Cardiac septum (tissue), 1 donor: Measurements from ENCODE around the gene COMMD7. TPM values are rescaled to one million over a fixed set of nuclear protein-coding genes. Genes with fewer than 3 reads are reported as not detected.

Experiments
- DNase-seq: peaks from one replicate; pipeline ENCODE4 v3.0.0-alpha.2; 2020; ENCODE audit warnings: low spot score
- intact Hi-C: fragments of 100-400 bp; cut with DNase I; formaldehyde crosslinking; loops from one replicate; pipeline ENCODE4 v1.14.0; 2022
- long read RNA-seq: library from polyadenylated mRNA; unstranded; transcript quantifications from one replicate; pipeline ENCODE4 v2.0.0, GENCODE V29; 2021
- total RNA-seq: library from RNA; stranded (reverse); fragmentation: NEBNext Ultra II Directional; extraction: Animal tissue kit (Norgen Biotek cat#: 25700); gene quantifications from one replicate; pipeline ENCODE4 v1.2.1, GENCODE V29; 2021
- donor health status: DM: no; HTN: no; CAD: no.

Gene COMMD7
- total RNA-seq, result 36.5 TPM
- long read RNA-seq, transcript COMMD7-202 (9 exons, 1,343 nt), result minor isoform, 8 of 79 reads
- long read RNA-seq, transcript COMMD7-201 (9 exons, 1,900 nt), result major isoform, 67 of 79 reads
- long read RNA-seq, partial matches to known transcripts, result 2 of 79 reads
- long read RNA-seq, other reads (novel, unspliced or antisense), result 2 of 79 reads

DNA sequence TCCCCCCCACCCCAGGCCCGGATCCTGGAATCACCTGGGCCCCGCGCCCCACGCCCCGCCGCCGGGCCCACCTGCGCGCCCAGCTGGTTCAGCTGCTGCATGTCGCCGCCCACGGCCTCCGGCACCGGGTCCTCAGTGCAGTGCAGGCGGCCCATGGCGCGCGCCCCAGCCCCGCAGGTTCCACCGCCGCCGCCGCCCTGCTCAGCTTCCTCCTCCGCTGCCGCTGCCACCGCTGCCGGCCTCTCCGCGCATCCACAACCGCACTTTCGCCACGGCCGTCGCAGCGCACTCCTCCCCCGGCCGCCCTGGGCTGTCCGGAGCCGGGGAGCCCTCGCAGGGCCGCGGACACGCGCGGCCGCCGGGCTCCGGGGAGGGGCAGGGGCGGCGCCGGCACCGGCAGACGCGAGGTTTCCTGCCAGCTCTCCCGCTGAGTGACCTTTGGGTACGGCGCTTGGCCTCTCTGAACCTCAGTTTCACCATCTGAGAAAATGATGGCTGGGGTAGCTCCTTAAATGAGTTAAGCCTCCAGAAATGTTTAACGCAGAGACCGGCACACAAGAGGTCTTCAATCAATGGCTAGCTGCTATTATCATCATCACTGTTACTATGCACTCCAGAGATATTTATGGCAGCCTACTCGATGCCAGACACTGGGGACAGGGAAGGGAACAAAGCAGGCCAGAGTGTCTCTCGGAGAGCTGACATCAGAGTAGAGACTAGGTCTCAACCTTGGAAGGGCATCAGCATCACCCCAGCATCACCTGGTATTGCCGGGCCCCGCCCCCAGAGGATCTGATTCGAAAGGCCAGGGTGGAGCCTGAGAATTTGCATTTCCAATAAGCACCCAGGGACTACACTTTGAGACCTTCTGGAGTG, at the start of gene COMMD7:
TSS of gene COMMD7 (minus strand) at position 231 of the 876 bp plus-strand sequence. CDS start at position 155, 76 bp downstream.
- intact Hi-C loops, result loop anchor here (2.0 kb wide), 1 partner anchor 19 kb away; the partner anchor contains the start of gene DNMT3B
- peak; percentile 84 for DNase-seq

DNA sequence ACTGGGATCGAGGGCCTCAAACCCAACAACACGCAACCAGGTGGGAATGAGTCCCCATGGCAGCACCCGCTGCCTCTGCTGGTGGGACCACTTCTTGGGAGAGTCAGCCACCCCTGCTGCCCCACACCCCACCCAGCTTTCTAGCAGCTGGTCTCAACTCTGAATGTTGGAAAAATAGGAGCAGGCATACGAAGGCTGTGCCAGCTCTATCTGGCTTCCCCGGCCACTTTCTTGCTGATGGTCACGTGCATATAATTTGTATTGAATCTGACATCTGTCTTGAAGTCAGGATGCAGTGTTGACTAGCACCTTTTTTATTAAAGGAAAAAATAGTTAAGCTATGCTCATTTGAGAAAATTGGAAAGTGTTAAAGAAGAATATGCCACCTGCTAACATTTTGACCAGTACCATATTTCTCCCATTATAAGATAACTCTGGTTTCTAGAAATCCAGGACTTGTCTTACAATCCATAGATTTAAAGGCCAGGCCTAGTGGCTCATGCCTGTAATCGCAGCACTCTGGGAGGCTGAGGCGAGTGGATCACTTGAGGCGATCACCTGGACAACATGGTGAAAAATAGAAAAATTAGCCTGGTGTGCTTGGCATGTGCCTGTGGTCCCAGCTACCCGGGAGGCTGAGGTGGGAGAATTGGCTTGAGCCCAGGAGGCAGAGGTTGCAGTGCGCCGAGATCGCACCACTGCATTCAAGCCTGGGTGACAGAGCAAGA, 49.6 kb upstream of the COMMD7 start:
- intact Hi-C loops, result loop anchor here (5.0 to 10.0 kb wide), 3 partner anchors 99 to 302 kb away; no protein-coding TSS in a partner anchor
- no peak for DNase-seq

DNA sequence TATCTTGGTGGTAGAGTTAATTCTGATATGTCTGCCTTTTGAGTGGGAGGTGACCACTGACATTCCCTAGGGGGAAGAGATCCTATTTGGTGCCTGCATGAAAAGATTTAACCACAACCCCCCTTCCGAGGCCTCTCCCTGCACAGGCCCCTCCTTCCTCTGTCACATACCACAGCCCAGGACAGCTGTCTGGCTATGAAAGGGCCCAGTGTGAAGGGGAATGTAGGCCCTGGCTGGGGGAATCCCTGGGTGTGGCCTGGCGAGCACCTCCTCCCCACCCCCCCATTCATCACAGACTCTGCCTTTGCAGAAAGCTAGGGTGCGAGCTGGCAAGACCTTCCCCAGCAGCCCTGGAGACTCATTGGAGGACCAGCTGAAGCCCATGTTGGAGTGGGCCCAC, 49.0 kb upstream of the COMMD7 start:
- DNase-seq, result no peak
- intact Hi-C loops, result loop anchor here (5.0 to 10.0 kb wide), 3 partner anchors 100 to 302 kb away; no protein-coding TSS in a partner anchor

DNA sequence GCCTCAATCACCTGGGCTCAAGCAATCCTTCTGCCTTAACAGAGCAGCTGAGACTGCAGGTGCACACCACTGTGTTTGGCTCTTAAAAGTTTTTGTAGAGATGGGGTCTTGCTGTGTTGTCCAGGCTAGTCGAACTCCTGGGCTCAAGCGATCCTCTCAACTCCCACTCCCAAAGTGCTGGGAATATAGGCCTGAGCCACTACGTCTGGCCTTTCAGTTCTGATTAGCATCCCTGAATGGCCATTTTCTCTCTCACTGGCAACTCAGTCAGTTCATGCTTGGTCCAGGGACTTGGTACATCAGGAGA, 47.4 kb upstream of the COMMD7 start:
- intact Hi-C loops, result loop anchor here (5.0 to 10.0 kb wide), 3 partner anchors 102 to 304 kb away; no protein-coding TSS in a partner anchor

DNA sequence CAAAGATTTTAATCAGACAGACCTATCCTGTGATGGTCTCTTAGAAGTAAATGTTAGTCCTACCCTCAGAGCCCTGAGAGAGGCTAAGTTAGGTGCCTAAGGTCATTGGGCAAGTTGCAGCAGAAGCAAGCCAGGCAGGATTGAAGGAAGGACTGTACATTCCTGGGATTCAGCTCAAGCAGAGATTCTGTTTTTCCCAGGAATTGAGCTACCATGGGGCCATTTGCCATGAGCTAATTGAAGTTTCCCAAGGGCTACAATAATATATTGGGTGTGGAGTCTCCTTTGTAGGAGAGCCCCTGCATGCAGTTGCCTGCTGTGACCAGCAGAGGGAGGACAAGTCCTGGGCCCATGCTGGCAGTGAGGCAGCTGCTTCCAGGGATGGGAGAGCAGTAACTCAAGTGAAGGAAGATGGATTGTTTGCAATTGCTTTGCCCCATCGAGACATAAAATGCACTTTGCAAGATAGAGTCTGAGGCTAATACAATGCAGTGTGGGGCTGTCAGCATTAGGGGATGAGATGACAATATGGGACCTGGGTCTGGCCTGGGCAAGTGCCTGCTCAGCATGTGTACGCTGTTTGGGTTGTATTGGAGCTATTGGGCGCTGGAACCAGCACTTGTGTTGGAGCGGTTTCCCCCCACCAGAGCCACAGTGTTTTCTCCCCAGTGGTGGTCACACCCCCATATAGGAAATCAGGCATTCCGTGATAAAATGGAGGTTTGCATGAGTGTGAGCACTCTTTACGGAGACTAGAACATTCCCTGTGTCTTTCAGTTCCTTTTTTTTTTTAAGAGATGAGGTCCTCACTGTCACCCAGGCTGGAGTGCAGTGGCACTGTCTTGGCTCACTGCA, 46.9 kb upstream of the COMMD7 start:
- peak; percentile 84 for DNase-seq
- intact Hi-C loops, result loop anchor here (5.0 to 10.0 kb wide), 3 partner anchors 102 to 305 kb away; no protein-coding TSS in a partner anchor

More for the DNA sequence above, 47.4 kb upstream of the COMMD7 start:
- DNase-seq, result no peak

DNA sequence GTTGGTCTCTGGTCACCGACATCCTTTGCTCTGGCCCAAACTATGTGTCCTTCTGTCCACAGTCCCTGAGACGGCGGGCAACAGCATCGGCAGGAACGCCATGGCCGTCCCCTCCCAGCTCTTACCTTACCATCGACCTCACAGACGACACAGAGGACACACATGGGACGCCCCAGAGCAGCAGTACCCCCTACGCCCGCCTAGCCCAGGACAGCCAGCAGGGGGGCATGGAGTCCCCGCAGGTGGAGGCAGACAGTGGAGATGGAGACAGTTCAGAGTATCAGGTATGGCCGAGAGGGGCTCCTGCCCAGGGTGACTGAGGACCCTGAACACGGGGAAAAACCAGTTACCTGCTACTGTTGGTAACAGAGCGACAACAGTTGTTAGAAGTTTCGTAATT, 43.9 kb upstream of the COMMD7 start:
- no peak for DNase-seq
- intact Hi-C loops, result no loop called here

DNA sequence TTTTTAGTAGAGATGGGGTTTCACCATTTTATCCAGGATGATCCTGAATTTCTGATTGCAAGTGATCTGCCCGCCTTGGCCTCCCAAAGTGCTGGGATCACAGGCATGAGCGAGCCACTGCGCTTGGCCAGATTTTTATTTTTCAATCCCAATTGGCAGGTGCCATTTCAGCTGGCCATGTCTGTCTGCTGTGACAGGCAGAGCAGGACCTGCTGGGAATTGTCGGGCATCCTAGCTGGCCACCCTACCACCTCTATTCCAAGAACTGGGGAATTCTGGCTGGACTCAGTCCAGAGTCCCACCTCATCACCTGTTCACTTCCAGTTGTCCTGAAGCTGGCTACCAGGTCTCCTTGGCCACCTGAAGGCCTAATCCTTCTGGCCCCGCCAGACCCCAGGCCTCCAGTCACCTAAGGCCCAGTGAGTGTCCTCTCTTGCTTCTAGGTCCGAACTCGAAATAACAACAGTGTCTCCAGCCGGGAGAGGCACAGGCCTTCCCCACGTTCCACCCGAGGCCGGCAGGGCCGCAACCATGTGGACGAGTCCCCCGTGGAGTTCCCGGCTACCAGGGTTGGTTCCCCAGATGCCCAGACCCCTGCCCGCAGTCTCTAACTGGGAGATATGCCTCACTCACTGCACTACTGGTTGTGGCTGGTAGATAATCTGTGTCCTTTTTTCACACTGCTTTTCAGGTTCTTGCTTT, 42.9 kb upstream of the COMMD7 start:
- no peak for DNase-seq
- intact Hi-C loops, result no loop called here

DNA sequence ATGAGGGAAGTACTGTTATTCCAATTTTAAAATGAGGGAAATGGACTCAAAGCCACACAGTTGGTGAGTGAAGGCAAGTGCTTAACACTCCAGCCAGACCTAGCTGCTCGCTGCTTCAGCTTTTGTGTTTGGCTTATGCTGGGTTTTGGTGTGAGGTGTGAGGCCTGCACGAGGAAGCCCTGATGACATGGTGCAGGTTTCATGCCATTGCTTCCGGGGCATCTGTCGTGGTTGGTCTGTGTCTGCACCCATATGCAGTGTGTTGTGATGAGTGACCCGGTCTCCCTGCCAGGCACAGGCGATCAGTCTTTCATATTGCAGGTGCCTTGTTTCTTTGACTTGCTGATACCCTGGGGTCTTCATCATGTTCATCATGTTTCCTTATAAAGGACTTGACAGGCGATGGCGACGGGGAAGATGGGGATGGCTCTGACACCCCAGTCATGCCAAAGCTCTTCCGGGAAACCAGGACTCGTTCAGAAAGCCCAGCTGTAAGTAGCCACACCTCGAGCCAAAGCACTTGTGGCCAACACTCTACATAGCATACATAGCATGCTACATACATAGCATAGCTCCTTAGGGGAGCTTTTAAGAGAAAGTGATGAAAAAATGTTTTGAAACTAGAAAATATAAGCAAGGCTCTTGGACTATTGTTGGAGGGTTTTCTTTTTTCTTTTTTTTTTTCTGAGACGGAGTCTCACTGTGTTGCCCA, 41.3 kb upstream of the COMMD7 start:
- no peak for DNase-seq
- intact Hi-C loops, result no loop called here

DNA sequence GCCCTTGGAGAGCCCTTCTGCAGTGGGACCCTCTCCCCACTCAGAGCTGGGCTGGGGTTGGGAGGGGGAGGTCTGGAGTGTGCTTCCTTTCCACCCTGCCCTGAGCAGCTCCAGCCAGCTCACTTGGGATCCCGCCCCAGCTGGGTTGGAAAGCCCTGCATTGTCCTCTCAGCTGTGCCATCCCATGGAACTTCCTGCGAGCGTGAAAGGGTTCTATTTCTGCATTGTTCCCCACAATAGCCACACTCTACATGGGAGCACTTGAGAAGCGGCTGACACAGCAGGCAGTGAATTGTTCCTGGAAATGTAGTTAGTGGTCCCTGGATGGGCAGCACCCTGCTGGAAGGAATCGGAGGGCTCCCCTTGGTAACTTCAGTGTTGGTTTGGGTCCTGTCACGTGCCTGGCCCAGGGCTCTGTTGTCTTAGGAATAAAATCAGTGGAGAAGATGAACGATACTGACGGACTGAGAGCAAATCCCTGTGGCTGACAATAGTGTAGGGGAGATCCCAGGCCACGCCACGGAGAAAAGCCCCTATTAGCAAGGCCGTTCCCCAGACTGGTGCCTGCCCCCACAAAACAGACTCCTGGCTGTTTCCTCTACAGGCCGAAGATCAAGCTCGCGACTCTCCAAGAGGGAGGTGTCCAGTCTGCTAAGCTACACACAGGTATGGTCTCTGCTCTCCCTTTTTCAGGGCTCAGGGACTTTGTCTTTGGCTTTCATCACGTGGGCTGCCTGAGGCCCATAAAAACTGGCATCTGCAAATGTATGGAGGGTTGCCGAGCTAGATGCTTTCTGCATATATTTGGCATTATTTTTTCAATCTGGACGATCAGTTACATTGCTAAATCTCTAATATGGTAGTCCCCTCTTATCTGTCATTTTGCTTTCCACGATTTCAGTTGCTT, 37.7 kb upstream of the COMMD7 start:
- intact Hi-C loops, result no loop called here
- no peak for DNase-seq

DNA sequence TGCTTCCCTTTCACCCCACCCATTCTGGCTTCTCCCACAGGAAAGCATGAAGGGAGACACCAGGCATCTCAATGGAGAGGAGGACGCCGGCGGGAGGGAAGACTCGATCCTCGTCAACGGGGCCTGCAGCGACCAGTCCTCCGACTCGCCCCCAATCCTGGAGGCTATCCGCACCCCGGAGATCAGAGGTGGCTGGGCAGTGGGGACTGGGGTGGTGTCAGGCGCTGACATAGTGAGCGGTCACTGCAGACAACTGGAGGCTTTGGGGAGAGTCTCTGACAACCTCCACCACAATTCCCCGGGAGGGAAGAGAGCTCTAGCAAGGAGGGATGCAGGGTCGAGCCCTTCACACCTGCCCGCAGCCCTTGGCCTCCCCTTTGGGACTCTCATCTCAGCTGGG, 37.0 kb upstream of the COMMD7 start:
- intact Hi-C loops, result no loop called here
- no peak for DNase-seq

DNA sequence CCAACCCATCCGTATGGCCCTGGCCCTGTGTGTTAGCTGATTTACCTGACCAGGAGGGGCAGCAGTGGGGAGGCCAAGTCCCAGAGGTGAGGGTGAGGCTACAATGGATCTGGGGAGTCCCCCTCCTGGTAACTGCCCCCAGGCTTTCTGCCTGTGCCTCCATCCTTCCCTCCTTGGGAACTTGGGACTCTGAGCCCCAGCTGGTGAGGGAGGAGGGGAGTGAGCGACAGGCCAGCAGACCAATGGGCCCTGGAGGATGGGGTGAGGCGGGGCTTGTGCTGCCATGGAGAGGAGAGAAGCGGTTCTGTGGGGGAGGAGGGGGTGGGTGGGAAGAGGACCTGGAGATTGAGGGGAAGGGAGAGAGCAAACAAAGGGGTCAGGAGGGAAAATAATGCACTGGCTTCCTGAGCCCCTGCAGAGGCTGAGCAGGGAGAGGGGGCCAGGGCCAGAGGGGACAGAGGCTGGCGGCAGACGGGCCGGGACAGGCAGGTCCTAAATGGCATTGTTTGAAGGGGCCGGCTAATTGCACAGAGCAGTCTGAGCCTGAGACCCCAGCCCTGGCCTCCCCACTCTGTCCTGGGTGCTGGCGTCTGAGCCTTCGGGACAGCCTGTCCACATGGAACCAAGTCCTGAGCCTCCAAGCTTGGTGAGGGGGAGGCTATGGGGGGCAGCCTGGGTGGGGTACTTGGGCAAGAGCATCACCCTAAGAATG, 36.4 kb upstream of the COMMD7 start:
- intact Hi-C loops, result loop anchor here (2.0 to 10.0 kb wide), 2 partner anchors 105 to 255 kb away; no protein-coding TSS in a partner anchor

DNA sequence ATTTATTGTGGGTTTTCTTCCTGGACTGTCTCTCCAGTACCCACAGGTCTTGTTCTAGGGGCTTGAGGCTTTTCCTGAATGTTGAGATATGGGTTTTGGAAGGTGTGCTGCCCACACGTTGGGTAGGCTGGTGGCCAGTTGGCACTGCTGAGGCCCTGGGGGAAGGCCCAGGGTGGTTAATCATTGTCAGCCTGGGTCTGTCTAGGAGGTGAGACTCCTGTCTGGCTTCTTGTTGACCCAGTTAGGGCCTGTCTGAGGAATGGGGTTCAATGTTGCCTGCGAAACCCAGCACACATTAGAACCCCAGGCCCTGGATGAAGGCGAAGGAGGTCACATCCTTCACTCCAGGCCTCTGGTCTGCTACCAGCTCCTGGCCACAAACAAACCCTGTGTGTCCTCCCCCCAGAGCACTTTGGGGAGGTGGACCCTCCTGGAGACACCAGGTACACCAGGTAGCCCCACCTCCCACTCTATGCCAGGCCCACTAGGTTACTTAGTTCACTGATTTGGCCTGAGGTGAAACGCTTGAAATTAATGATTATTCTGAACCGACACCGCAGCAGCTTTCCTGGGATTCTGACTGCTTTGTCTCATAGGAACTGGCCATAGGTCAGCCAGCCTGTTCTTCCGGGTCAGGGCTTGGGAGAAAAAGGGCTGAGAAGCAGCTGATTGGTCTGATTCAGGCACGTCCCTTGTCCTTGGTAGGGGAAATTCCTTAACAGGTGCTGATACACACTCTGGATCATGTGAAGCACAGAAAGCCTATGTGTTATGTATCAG, 34.1 kb upstream of the COMMD7 start:
- intact Hi-C loops, result loop anchor here (10.0 kb wide), 1 partner anchor 253 kb away; no protein-coding TSS in a partner anchor
- DNase-seq, result no peak

More for the DNA sequence above, 36.4 kb upstream of the COMMD7 start:
- no peak for DNase-seq

DNA sequence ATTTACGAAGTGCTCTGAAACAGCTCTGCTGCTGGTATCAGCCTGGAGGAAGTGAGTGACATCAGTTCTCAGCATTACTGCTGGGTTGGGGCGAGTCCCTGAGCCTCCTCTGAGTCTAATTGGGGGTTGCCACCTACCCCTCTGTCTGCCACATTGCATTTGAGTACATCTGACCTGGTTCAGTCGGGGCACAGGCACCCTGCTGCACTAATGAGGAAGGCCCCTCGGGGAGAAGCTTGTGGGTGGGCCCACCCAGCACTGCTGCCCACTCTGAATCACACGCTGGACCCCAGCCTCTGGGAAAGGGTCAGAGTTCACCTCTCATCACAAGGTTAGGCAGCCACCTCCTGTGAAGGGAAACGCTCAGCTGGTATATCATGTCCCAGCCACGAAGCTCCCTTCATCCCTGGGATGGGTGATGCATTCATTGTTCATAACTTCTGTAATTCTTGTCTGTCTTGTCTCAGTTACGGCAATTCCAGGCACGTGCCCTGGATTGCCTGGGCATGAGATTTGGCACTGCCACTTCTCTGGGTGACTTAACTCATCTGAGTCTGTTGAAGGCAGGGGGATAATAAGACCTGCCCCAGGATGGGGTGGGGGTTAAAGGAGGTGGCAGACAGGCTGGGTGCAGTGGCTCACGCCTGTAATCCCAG, 32.2 kb upstream of the COMMD7 start:
- intact Hi-C loops, result loop anchor here (10.0 kb wide), 1 partner anchor 251 kb away; no protein-coding TSS in a partner anchor
- DNase-seq, result no peak

DNA sequence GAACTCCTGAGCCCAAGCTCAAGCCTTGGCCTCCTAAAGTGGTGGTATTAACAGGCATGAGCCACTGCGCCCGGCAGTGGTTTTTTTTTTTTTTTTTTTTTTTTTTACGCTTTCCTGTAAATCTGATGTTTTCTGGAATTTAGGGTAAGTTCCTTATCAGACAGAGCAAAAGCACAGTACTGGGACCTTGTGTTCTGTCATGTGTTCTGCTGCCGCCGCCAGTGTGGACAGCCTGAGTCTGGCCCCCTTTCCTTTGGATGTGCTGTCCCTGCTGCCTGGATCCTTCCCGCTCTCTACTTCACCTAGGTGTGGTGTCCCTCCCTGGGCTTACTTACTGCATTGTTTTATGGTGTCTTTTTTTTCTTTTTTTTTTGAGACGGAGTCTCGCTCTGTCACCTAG, 30.6 kb upstream of the COMMD7 start:
- no peak for DNase-seq
- intact Hi-C loops, result loop anchor here (10.0 kb wide), 1 partner anchor 249 kb away; no protein-coding TSS in a partner anchor

DNA sequence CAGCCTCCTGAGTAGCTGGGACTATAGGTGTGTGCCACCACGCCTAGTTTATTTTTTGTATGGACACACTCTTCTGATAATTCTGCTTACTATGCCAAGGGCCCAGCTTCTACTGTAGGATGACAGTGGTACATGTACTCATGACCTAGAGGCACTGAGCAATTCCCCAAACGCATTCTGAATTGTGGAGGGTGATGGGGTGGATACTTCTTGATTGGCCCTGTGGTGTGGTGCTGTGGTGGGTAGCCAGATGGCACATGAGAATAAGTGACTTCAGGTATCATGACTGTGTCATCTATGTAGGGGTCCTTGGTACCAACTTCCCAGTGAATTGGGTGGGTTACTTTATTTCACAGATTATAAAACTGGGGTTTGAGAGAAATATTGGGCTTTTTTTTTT, 30.0 kb upstream of the COMMD7 start:
- DNase-seq, result no peak
- intact Hi-C loops, result loop anchor here (10.0 kb wide), 1 partner anchor 248 kb away; no protein-coding TSS in a partner anchor
